SK-N-SH (cell line): ENCODE data around the gene LRTM1. TPM values are rescaled to one million over a fixed set of nuclear protein-coding genes. Genes with fewer than 3 reads are reported as not detected.

Experiments
- GATA2 ChIP-seq: sonication (generic); formaldehyde crosslinking; IDR thresholded peaks from 2 replicates; pipeline ENCODE4 v1.5.0; 2020; ENCODE audit warnings: mild to moderate bottlenecking, missing genetic modification reagents
- RCOR1 ChIP-seq: fragments of 150-350 bp; IDR thresholded peaks from 2 replicates; pipeline ENCODE4 v1.6.1; 2017; ENCODE audit warnings: antibody characterized with exemption, low read length
- REST ChIP-seq: IDR thresholded peaks from 2 replicates; pipeline ENCODE4 v1.6.1; 2012; ENCODE audit warnings: mild to moderate bottlenecking, low read depth, low read length, moderate library complexity
- USF1 ChIP-seq: IDR thresholded peaks from 2 replicates; pipeline ENCODE4 v1.4.0; 2012; ENCODE audit warnings: low read depth, borderline replicate concordance
- polyA plus RNA-seq, 3 experiments: library from polyadenylated mRNA; depleted of rRNA; stranded (reverse); fragments of >200 nt; gene quantifications; 2 replicates each; pipeline ENCODE4 v1.2.3, GENCODE V29; 2012

Gene LRTM1
- polyA plus RNA-seq, 1 of the 3 experiments (the other 2 are of a cell fraction), result 0.03 TPM

GRCh38 chr3:54870423-54870822, 57.4 kb downstream of the LRTM1 start (continued):
- TF ChIP-seq RCOR1 (no peak), REST (no peak), USF1 (no peak), GATA2 (CRISPR knock-in tag) (no peak)
